DMS 273 (cell line): Measurements from ENCODE around the gene PUSL1.

ENCODE experiments used
- DNase-seq: peaks from one replicate; lab custom pipeline; 2025; ENCODE audit not compliant: unreplicated experiment; lab: John Stamatoyannopoulos, UW

Gene PUSL1

GRCh38 chr1:1324084-1324523, 15.7 kb downstream of the PUSL1 start:
- DNase-seq = peak; percentile 83

GRCh38 chr1:1324524-1325287, 16.3 kb downstream of the PUSL1 start, which contains the start of the genes CPTP and INTS11:
Gene CPTP (plus strand): TSS chr1:1324802. CDS start chr1:1326911, 2,109 bp downstream.
Gene INTS11 (minus strand): TSS chr1:1324660. CDS start chr1:1324608, 52 bp downstream.
- peak; percentile 96 for DNase-seq

DNA sequence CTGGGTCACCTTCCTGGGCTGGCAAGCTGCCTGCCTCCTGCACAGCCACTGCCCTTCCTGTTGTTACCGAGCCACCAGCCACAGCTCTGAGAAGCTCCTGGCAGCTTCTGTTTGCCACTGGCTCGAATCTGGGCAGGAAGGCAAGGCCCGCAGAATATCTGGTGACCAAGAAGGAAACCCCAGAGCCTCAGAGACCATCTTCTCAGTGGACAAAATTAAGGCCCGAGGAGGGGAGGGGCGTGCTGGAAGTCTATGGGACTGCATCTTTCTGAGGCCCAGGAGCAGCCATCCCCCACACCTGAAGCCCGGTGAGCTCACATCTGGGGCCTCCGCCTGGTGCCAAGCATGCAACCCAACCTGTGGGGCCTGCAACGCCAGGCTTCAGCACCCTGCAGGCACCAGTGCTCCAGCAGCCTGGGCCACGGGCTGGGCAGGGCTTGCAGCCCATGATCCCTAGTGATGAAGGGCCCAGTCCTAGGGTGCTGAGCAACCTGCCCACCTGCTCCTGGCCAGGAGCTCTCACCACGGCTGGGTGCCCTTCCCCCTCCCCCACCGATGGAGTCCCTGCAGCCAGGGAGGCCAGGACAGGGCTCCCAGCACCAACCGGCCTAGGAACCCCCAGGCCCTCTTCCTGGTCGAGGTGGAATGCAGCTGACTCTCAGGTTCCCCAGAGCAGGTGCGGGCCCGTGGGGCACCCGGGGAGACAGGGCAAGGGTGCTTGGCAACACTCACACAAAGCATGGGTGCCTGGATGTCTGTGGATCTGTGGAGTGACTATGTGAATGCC, 17.1 kb downstream of the PUSL1 start:
- no peak for DNase-seq

DNA sequence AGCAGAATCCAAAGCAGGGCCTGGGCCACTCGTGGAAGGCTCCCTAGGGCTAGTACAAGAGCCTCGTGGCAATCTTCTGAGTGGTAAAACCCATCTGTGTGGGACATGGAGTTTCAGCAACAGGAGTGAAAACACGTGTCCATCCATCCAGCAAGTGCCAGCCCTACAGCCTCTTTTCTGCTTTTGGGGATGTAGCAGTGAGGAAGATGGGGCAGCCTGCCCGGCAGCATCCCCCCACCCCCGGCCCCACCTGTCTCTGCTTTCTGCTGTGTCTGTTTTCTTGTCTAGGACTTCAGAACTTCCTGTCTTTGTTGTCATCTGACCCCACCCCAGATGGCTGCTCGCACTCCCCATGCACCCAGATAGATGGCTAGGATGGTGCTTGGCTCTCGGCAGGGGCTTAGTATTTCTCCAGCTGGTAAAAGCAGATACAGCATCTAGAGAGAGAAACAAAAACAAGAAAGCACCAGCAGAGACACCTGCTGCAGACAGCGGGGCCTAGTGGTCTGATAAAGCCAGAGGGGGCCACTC, 17.7 kb downstream of the PUSL1 start:
- peak; percentile 52 for DNase-seq

DNA sequence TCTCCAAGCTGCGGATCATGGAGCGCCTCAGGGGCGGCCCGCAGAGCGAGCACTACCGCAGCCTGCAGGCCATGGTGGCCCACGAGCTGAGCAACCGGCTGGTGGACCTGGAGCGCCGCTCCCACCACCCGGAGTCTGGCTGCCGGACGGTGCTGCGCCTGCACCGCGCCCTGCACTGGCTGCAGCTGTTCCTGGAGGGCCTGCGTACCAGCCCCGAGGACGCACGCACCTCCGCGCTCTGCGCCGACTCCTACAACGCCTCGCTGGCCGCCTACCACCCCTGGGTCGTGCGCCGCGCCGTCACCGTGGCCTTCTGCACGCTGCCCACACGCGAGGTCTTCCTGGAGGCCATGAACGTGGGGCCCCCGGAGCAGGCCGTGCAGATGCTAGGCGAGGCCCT, 18.9 kb downstream of the PUSL1 start:
- no peak for DNase-seq

- DNase-seq = no peak
Measured at GRCh38 chr1:1328254-1328653, 19.9 kb downstream of the PUSL1 start.

DNA sequence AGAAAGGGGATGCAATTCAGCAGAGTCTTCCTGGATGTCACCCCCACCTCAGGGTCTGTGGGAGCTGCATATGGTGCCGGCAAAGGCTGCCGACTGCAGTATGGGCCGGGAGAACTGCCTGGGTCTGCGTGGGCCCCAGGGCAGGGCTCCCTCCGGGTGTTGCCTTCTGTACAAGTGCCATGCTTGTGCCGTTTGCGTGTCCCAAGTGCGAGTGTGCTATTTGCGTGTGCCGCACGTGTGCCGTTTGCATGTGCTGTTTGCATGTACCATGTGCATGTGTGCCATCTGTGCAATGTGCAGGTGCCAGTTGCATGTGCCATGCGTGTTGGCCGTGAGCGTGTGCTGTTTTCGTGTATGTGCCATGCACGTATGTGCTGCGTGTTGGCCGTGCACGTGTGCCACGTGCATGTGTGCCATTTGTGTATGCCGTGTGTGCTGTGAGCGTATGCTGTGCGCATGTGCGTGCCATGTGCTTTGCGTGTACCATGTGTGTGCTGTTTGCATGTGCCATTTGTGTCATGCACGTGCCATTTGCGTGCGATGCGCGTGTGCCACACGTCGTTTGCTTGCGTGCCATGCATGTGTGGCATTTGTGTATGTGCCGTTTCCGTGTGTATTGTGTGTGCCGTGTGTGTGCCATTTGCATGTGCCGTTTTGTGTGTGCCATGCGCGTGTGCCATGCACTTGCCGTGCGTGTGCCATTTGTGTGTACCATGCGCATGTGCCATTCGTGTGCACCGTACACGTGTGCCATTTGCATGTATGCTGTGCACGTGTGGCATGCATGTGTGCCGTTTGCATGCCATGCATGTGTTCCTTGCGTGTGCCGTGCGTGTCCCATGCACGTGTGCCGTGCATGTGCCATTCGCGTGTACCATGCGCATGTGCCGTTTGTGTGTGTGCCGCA, 21.2 kb downstream of the PUSL1 start:
- DNase-seq = no peak

- DNase-seq = no peak
Measured at GRCh38 chr1:1330366-1331067, 22.1 kb downstream of the PUSL1 start.

- peak; percentile 67 for DNase-seq
Measured at GRCh38 chr1:1331068-1331965, 22.9 kb downstream of the PUSL1 start, which contains the start of gene TAS1R3. Gene TAS1R3 (plus strand): TSS chr1:1331280. CDS start chr1:1331346, 66 bp downstream.

DNA sequence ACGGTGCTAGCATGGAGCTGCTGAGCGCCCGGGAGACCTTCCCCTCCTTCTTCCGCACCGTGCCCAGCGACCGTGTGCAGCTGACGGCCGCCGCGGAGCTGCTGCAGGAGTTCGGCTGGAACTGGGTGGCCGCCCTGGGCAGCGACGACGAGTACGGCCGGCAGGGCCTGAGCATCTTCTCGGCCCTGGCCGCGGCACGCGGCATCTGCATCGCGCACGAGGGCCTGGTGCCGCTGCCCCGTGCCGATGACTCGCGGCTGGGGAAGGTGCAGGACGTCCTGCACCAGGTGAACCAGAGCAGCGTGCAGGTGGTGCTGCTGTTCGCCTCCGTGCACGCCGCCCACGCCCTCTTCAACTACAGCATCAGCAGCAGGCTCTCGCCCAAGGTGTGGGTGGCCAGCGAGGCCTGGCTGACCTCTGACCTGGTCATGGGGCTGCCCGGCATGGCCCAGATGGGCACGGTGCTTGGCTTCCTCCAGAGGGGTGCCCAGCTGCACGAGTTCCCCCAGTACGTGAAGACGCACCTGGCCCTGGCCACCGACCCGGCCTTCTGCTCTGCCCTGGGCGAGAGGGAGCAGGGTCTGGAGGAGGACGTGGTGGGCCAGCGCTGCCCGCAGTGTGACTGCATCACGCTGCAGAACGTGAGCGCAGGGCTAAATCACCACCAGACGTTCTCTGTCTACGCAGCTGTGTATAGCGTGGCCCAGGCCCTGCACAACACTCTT, 23.8 kb downstream of the PUSL1 start:
- peak; percentile 72 for DNase-seq

DNA sequence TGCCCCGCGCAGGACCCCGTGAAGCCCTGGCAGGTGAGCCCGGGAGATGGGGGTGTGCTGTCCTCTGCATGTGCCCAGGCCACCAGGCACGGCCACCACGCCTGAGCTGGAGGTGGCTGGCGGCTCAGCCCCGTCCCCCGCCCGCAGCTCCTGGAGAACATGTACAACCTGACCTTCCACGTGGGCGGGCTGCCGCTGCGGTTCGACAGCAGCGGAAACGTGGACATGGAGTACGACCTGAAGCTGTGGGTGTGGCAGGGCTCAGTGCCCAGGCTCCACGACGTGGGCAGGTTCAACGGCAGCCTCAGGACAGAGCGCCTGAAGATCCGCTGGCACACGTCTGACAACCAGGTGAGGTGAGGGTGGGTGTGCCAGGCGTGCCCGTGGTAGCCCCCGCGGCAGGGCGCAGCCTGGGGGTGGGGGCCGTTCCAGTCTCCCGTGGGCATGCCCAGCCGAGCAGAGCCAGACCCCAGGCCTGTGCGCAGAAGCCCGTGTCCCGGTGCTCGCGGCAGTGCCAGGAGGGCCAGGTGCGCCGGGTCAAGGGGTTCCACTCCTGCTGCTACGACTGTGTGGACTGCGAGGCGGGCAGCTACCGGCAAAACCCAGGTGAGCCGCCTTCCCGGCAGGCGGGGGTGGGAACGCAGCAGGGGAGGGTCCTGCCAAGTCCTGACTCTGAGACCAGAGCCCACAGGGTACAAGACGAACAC, 24.5 kb downstream of the PUSL1 start:
- peak; percentile 72 for DNase-seq

GRCh38 chr1:1333551-1334241, 25.3 kb downstream of the PUSL1 start:
- peak; percentile 78 for DNase-seq

DNA sequence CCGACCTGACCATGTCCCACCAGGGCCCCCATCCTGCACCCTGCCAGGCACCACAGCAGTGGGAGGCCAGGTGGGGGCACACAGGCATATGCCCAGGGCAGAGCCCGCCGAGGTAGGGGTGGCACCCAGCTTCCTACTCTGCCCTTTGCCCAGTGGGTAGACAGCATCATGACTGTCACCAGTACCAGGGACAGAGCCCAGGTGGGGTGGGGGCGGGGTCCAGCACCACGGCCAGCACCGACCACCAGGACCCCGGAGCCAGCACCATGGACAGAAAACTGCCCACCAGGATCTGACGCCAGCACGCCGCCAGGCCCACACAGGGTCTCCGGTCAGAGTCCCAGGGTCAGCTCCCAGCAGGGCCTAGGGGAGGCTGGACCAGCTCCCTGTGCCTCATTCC, 26.4 kb downstream of the PUSL1 start:
- DNase-seq = no peak

DNA sequence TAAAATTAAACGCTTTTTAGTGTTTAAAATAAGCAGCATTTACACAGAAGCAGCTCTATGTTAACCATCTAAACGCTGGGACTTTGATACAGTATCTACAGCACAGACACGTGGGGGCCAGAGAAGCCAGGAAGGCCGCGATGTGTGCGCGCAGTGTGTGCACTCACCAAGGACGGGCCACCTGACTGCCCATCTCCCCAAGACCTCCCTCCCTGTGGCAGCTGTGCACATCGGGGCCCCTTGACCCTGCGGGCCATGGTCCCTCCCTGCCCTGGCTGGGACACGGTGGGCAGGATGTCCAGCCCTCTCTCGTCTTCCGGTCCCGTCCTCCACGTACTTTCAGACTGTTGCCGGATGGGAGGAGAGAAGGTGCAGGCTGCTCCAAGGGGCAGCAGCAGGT, 26.9 kb downstream of the PUSL1 start:
- no peak for DNase-seq

GRCh38 chr1:1335792-1336248, 27.4 kb downstream of the PUSL1 start:
- no peak for DNase-seq

DNA sequence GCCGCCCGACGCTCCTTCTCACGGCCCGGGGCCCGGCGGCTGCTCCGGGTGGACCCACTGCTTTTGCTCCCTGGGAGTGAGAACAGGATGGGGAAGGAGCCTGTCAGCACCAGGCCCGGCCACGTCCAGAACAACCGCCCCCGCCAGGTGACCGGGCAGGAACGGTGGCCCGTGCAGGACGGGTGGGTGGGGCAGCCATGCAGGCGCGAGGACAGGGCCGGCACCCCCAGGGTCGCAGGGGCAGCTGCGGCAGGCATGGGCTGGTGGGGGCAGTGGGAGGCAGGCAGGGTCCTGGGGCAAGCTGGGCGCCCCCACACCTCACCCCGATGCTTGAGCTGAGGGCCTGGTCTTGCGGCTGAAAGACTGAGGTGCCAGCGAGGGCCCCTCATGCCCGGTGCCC, 28.0 kb downstream of the PUSL1 start:
- DNase-seq = no peak
